Measurements from ENCODE around the gene RAD21L1. TPM values are rescaled to one million over a fixed set of nuclear protein-coding genes. Genes with fewer than 3 reads are reported as not detected.

The RAD21L1 gene
- total RNA-seq, 1 experiment from 2014 or later: not detected

DNA sequence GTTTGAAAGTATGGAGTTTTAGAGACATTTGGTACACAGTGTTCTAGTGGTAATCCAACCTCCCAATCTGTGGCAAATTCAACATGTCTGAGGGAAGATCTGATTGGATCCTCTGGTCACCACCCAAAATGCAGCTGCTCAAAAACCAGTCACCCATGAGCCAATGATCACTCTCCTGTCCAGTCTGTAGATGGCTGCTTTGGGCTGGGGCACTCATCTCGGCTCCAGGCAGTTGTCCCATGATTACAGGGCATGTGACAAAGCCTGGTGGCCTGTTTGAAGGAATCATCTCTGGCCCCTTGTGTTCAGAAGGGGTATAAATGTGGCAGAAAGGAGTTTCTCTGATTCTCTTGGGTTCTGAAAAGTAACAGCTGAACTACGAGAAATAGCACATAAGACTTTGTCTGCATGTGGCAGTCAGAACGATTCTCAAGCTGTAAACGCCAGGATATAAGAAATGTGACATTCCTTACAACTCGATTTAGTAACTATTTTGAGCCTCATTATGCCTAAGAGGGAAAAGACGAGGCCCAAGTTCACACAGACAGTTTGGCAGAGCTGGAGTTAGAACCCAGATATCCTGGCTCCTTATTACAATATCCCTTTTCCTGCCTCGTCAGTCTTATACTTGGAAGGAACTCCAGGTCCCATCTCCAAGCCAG lies 26.5 kb upstream of the RAD21L1 start:
- intact Hi-C loops (cut with micrococcal nuclease; ENCODE audit: unreplicated experiment): no loop called here
- no peaks in the 10 kb centered on the region for H3K36me3 Mint-ChIP-seq (ENCODE audit: insufficient read depth, unreplicated experiment)
- no peaks in the 10 kb centered on the region for H3K9me3 Mint-ChIP-seq (ENCODE audit: low read depth, unreplicated experiment)
- peaks cover 46% of the 10 kb centered on the region for H3K27me3 Mint-ChIP-seq (ENCODE audit: unreplicated experiment)
- TF ChIP-seq, protein P1, sequence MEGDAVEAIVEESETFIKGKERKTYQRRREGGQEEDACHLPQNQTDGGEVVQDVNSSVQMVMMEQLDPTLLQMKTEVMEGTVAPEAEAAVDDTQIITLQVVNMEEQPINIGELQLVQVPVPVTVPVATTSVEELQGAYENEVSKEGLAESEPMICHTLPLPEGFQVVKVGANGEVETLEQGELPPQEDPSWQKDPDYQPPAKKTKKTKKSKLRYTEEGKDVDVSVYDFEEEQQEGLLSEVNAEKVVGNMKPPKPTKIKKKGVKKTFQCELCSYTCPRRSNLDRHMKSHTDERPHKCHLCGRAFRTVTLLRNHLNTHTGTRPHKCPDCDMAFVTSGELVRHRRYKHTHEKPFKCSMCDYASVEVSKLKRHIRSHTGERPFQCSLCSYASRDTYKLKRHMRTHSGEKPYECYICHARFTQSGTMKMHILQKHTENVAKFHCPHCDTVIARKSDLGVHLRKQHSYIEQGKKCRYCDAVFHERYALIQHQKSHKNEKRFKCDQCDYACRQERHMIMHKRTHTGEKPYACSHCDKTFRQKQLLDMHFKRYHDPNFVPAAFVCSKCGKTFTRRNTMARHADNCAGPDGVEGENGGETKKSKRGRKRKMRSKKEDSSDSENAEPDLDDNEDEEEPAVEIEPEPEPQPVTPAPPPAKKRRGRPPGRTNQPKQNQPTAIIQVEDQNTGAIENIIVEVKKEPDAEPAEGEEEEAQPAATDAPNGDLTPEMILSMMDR (IDR thresholded peaks at IDR 0.05; ENCODE audit: unreplicated experiment): no peak
- H3K4me1 Mint-ChIP-seq (ENCODE audit: low read depth, unreplicated experiment): peaks cover 13% of the 10 kb centered on the region
- CTCF ChIA-PET: no interaction called here
- no peak overlapping the region for H3K4me3 Mint-ChIP-seq (ENCODE audit: low read depth, unreplicated experiment)
- H3K27ac Mint-ChIP-seq (ENCODE audit: unreplicated experiment): no peak overlapping the region
- BruUV-seq (replicated peaks): no TSS peak
- no peak for DNase-seq

DNA sequence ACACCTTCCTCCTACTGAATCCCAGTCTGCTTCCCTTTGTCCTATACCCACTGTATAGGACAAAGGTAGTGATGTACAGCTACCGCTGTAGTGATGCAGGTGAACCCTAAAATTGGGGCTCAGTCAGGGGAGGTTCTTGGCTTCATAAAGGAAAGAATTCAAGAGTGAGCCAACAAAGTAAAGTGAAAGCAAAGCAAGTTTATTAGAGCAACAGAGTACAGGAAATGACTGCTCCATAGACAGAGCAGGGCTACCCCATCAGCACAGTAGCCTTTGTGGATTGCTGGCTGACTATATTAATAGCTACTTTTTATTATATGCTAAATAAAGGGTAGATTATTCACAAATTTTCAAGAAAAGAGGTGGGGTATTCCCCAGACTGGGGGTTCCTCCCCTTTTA lies 25.9 kb upstream of the RAD21L1 start:
- TF ChIP-seq, protein P1 (IDR thresholded peaks at IDR 0.05; ENCODE audit: unreplicated experiment): no peak
- DNase-seq: no peak
- BruUV-seq (replicated peaks): no TSS peak
- Mint-ChIP-seq H3K27me3 (ENCODE audit: unreplicated experiment) (peaks cover 44% of the 10 kb centered on the region), H3K36me3 (ENCODE audit: insufficient read depth, unreplicated experiment) (no peaks in the 10 kb centered on the region), H3K27ac (ENCODE audit: unreplicated experiment) (no peak overlapping the region), H3K9me3 (ENCODE audit: low read depth, unreplicated experiment) (no peaks in the 10 kb centered on the region), H3K4me3 (ENCODE audit: low read depth, unreplicated experiment) (no peak overlapping the region), H3K4me1 (ENCODE audit: low read depth, unreplicated experiment) (peaks cover 13% of the 10 kb centered on the region)
- CTCF ChIA-PET: no interaction called here
- intact Hi-C loops (cut with micrococcal nuclease; ENCODE audit: unreplicated experiment): no loop called here

DNA sequence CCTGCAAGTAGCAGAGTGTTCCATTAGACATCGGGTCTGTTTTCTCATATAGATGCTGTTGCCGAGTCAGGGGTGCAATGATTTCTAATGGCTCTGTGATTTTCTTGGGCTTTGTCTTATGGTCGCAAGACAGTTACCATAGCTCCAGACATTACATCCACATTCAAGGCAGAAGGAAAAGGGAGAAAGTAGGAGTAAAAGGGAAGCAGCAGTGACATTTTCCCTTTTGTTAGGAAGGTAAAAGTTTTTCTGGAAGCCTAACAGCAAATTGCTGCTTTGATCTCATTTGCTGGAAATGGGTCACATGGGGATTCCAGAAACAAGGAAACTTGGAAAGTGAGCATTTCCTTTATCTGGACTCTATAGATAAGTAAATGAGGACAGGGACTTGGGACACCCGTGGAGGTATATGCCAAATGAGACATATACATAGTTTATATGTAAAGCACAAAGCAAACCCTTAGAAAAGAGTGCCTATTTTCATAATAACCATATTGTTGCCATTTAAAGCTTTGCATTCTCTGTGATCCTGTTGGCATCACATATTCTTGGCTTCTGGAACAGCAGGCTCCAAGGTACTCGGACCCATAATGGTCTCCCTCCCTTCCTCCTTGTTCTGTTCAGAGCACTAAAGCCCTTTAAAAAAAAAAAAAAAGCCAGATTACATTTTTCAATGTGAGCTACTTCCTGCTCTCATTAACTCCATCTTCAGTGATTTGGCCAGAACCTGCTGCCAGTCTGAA lies 22.9 kb upstream of the RAD21L1 start, which contains the start of gene C20orf202:
Gene C20orf202, plus strand, starts transcription at position 693 of the 743 bp plus-strand sequence. CDS start 132 bp downstream, outside the sequence.
- TF ChIP-seq, protein P1 (IDR thresholded peaks at IDR 0.05; ENCODE audit: unreplicated experiment): no peak
- Mint-ChIP-seq H3K36me3 (ENCODE audit: insufficient read depth, unreplicated experiment) (no peaks in the 10 kb centered on the region), H3K27ac (ENCODE audit: unreplicated experiment) (no peak within 1 kb of the TSS), H3K4me1 (ENCODE audit: low read depth, unreplicated experiment) (peaks cover 13% of the 10 kb centered on the region), H3K9me3 (ENCODE audit: low read depth, unreplicated experiment) (no peaks in the 10 kb centered on the region), H3K4me3 (ENCODE audit: low read depth, unreplicated experiment) (no peak within 1 kb of the TSS), H3K27me3 (ENCODE audit: unreplicated experiment) (peaks cover 34% of the 10 kb centered on the region)
- BruUV-seq (replicated peaks): no TSS peak
- no peak for DNase-seq
- CTCF ChIA-PET: interaction anchor here (0.6 to 1.2 kb wide), 4 partner anchors 15 to 192 kb away, joined by 3 to 5 read pairs (median 3); no protein-coding TSS in a partner anchor
- intact Hi-C loops (cut with micrococcal nuclease; ENCODE audit: unreplicated experiment): no loop called here

DNA sequence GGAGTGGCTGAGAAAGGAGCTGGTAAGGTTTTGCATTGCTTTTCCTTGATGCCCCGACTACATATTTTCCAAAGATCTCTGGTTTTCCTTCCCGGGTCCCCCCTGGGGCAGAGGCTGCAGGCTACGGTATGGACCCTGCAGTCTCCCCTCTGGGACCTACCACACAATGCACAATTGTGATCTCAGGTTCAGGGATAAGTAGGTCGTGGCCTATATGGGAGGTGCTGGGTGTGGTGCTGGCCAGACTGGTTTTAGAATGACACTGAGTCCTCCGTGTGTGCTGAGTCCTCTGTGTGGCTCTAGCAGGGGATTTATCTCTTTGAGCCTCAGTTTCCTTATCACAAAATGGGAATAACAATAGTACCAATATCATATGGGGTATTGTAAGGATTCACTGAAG lies 22.2 kb upstream of the RAD21L1 start:
- Mint-ChIP-seq H3K4me3 (ENCODE audit: low read depth, unreplicated experiment) (no peak overlapping the region), H3K27ac (ENCODE audit: unreplicated experiment) (no peak overlapping the region), H3K4me1 (ENCODE audit: low read depth, unreplicated experiment) (peaks cover 13% of the 10 kb centered on the region), H3K36me3 (ENCODE audit: insufficient read depth, unreplicated experiment) (no peaks in the 10 kb centered on the region), H3K27me3 (ENCODE audit: unreplicated experiment) (peaks cover 35% of the 10 kb centered on the region), H3K9me3 (ENCODE audit: low read depth, unreplicated experiment) (no peaks in the 10 kb centered on the region)
- TF ChIP-seq, protein P1 (IDR thresholded peaks at IDR 0.05; ENCODE audit: unreplicated experiment): no peak
- no TSS peak for BruUV-seq (replicated peaks)
- no peak for DNase-seq
- CTCF ChIA-PET: interaction anchor here (0.6 to 1.2 kb wide), 3 partner anchors 16 to 193 kb away, joined by 3 to 5 read pairs (median 3); no protein-coding TSS in a partner anchor
- intact Hi-C loops (cut with micrococcal nuclease; ENCODE audit: unreplicated experiment): no loop called here

Measured in Calu3 (cell line).